ENCODE results near the gene SLC25A12.

DNA sequence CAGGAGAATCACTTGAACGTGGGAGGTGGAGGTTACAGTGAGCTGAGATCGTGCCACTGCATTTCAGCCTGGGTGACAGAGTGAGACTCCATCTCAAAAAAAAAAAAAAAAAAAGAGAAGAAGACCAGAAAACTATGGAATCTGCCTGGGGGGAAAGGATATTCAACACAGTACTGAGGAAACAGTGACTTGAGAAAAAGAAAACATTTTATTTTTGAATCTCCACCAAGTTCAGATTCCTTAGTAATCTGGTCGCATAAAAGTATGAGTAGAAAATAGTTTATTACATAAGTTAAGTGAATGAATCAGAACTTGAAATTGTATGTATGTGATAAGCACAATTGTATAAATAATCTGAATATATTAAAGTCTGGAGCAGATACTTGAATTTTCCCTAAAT is 15.2 kb upstream of the SLC25A12 start:
- TF ChIP-seq POLR2A (IDR thresholded peaks at IDR 0.05; ENCODE audit: low read depth, low read length) (no peak), POLR2AphosphoS5 (IDR thresholded peaks at IDR 0.05; ENCODE audit: low read depth, low read length) (no peak), TAF1 (IDR thresholded peaks at IDR 0.05; ENCODE audit: borderline replicate concordance, low read depth, low read length) (no peak)
